ENCODE measurements around the gene TANGO2.

DNA sequence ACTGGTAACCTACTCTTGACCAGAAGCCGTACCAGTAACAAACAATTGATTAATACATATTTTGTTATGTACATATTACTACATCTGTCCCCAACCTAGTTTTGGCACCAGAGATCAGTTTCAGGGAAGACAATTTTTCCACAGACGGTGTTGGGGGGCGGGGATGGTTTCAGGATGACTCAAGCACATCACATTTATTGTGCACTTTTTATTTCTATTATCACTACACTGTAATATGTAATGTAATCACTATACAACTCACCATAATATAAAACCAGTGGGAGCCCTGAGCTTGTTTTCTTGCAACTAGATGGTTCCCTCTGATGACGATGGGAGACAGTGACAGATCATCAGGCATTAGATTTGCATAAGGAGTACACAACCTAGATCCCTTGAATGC, 74.6 kb downstream of the TANGO2 start:
- TF ChIP-seq NFYA (IDR thresholded peaks at IDR 0.05; ENCODE audit: borderline replicate concordance, low read depth, low read length) = no peak
- no peak for TF ChIP-seq TBL1XR1 (IDR thresholded peaks at IDR 0.05; ENCODE audit: low read depth, low read length)
- no peak for TF ChIP-seq TCF12 (IDR thresholded peaks at IDR 0.05; ENCODE audit: low read depth, low read length)
- no peak for TF ChIP-seq CHD2 (IDR thresholded peaks at IDR 0.05; ENCODE audit: borderline replicate concordance, low read depth, low read length)
